ENCODE results near the gene NME7. TPM values are rescaled to one million over a fixed set of nuclear protein-coding genes. Genes with fewer than 3 reads are reported as not detected.

The NME7 gene
- total RNA-seq, 1 experiment from 2014 or later, result 13.2 TPM

- no peak overlapping the region for H2BK120ac ChIP-seq (ENCODE audit: low read depth, low read length, poor library complexity, severe bottlenecking)
- H3K18ac ChIP-seq (ENCODE audit: insufficient read length, low read depth, low read length), result no peak overlapping the region
- H3K23me2 ChIP-seq (ENCODE audit: insufficient read length, low read depth, low read length, poor library complexity, severe bottlenecking), result no peaks in the 10 kb centered on the region
- peaks cover 11 to 13% of the 10 kb centered on the region in 2 experiments for H3K4me1 Mint-ChIP-seq
- no peak overlapping the region for H4K8ac ChIP-seq (replicated peaks; ENCODE audit: insufficient read length, low read depth, low read length)
- DNase-seq, result no peak
- WGBS (ENCODE audit: extremely low coverage, insufficient read length, low lambda C conversion rate), result no CpG with 5 or more reads among the region's 1 CpG
- H3K27ac ChIP-seq (ENCODE audit: insufficient read length, low read depth, low read length), result no peak overlapping the region
- no peak overlapping the region for H2BK5ac ChIP-seq (ENCODE audit: insufficient read length, low read length)
- no peak overlapping the region for H3T11ph ChIP-seq (ENCODE audit: low read length)
- no peaks in the 10 kb centered on the region for H3K27me3 ChIP-seq (ENCODE audit: insufficient read depth, low read length)
- H4K91ac ChIP-seq (ENCODE audit: insufficient read length, low read depth, low read length), result no peak overlapping the region
- H3K27ac Mint-ChIP-seq, result no peak overlapping the region
- H3K4me2 ChIP-seq (ENCODE audit: insufficient read depth, insufficient read length, low read length), result no peak overlapping the region
- no peak overlapping the region for H3K4ac ChIP-seq (ENCODE audit: low read depth, low read length)
- H3K9me3 Mint-ChIP-seq, result no peaks in the 10 kb centered on the region
- no peak overlapping the region for H3K56ac ChIP-seq (ENCODE audit: insufficient read length, low read depth, low read length)
- no peak overlapping the region for H3K23ac ChIP-seq (ENCODE audit: insufficient read length, low read depth, low read length)
- no peak overlapping the region for H2AK5ac ChIP-seq (ENCODE audit: insufficient read length, low read length)
- H4K20me1 ChIP-seq (ENCODE audit: control insufficient read depth, insufficient read depth, insufficient read length), result no peaks in the 10 kb centered on the region
- no peaks in the 10 kb centered on the region for H3K27me3 Mint-ChIP-seq (ENCODE audit: low read depth)
- TF ChIP-seq, protein P1, sequence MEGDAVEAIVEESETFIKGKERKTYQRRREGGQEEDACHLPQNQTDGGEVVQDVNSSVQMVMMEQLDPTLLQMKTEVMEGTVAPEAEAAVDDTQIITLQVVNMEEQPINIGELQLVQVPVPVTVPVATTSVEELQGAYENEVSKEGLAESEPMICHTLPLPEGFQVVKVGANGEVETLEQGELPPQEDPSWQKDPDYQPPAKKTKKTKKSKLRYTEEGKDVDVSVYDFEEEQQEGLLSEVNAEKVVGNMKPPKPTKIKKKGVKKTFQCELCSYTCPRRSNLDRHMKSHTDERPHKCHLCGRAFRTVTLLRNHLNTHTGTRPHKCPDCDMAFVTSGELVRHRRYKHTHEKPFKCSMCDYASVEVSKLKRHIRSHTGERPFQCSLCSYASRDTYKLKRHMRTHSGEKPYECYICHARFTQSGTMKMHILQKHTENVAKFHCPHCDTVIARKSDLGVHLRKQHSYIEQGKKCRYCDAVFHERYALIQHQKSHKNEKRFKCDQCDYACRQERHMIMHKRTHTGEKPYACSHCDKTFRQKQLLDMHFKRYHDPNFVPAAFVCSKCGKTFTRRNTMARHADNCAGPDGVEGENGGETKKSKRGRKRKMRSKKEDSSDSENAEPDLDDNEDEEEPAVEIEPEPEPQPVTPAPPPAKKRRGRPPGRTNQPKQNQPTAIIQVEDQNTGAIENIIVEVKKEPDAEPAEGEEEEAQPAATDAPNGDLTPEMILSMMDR (conservative IDR thresholded peaks at IDR 0.05), result no peak
- no peak overlapping the region for H2AFZ ChIP-seq (ENCODE audit: low read length)
- H3K79me2 ChIP-seq (ENCODE audit: insufficient read depth, low read length), result no peaks in the 10 kb centered on the region
- no peak overlapping the region for H2BK12ac ChIP-seq (ENCODE audit: insufficient read length, low read depth, low read length)
- peaks cover 2% of the 10 kb centered on the region; the same call in 1 of the 2 replicates for H3K4me1 ChIP-seq (ENCODE audit: insufficient read depth, low read length)
- no peak overlapping the region for H2BK15ac ChIP-seq (ENCODE audit: low read depth, low read length)
- no peak overlapping the region for H3K14ac ChIP-seq (ENCODE audit: insufficient read depth, low read length)
- no peaks in the 10 kb centered on the region for H3K79me1 ChIP-seq (ENCODE audit: insufficient read depth, low read depth, low read length, poor library complexity, severe bottlenecking)
- no peak overlapping the region for H3K4me3 Mint-ChIP-seq
- H3K36me3 Mint-ChIP-seq (ENCODE audit: insufficient read depth in 1 of 3, low read depth in 3 of 3), result no peaks in the 10 kb centered on the region
- H4K5ac ChIP-seq (ENCODE audit: insufficient read length, low read depth, low read length), result no peak overlapping the region
- no peak overlapping the region for H2BK20ac ChIP-seq (ENCODE audit: low read depth, low read length, poor library complexity, severe bottlenecking)
- no peaks in the 10 kb centered on the region for H3K9me3 ChIP-seq (ENCODE audit: control insufficient read depth, low read depth, low read length)
- no peak overlapping the region for H3K9ac ChIP-seq (ENCODE audit: extremely low read depth, insufficient read length, low read length)
Observed at GRCh38 chr1:169184812-169185211, 182.8 kb downstream of the NME7 start.

Data from H9 (cell line).